Keratinocyte (primary cell): ENCODE measurements around the gene PRODH2. TPM values are rescaled to one million over a fixed set of nuclear protein-coding genes. Genes with fewer than 3 reads are reported as not detected.

Experiments
- DNase-seq: peaks from one replicate; pipeline ENCODE4 v3.0.0-alpha.2; 2011; ENCODE audit warnings: low read depth, missing footprints, low spot score
- FAIRE-seq: peaks from 2 replicates; lab custom pipeline; 2011; peaks lifted over from hg19 to GRCh38; lab: Jason Lieb, UNC
- H2AFZ ChIP-seq: 2 replicates; pipeline ENCODE4 v1.6.0; 2012; ENCODE audit warnings: low read length, control low read depth, inconsistent platforms; ENCODE audit not compliant: control insufficient read depth
- H3K27ac ChIP-seq: 2 replicates; pipeline ENCODE4 v1.5.1; 2011; ENCODE audit warnings: low read length; ENCODE audit not compliant: control insufficient read depth, insufficient read depth
- H3K27me3 ChIP-seq: 3 replicates; pipeline ENCODE4 v1.6.0; 2011; ENCODE audit warnings: low read length; ENCODE audit not compliant: control insufficient read depth, insufficient read depth; ENCODE audit errors: extremely low read depth
- H3K36me3 ChIP-seq, 2 experiments: 2 replicates in 1 of 2; 3 replicates in 1 of 2; pipeline ENCODE4 v1.5.1; 2011; ENCODE audit warnings: low read length in 2 of 2, mild to moderate bottlenecking in 1 of 2; ENCODE audit not compliant: control insufficient read depth in 2 of 2, insufficient read depth in 2 of 2; ENCODE audit errors: extremely low read depth in 1 of 2
- H3K4me1 ChIP-seq: 3 replicates; pipeline ENCODE4 v1.5.1; 2011; ENCODE audit warnings: low read length; ENCODE audit not compliant: control insufficient read depth, insufficient read depth; ENCODE audit errors: extremely low read depth
- H3K4me2 ChIP-seq: 3 replicates; pipeline ENCODE4 v1.6.0; 2011; ENCODE audit warnings: low read depth, low read length; ENCODE audit not compliant: control insufficient read depth, insufficient read depth; ENCODE audit errors: extremely low read depth
- H3K4me3 ChIP-seq, 3 experiments: fragments of 200-600 bp in 1 of 3; sonication (generic) in 1 of 3; 2 replicates in 2 of 3; 3 replicates in 1 of 3; pipeline ENCODE4 v1.5.1; 2011 to 2016; ENCODE audit warnings: low read length in 3 of 3, mild to moderate bottlenecking in 3 of 3, control low read depth in 2 of 3, inconsistent platforms in 1 of 3, low read depth in 1 of 3, mixed read lengths in 1 of 3, mixed run types in 1 of 3, moderate library complexity in 1 of 3; ENCODE audit not compliant: control insufficient read depth in 2 of 3, insufficient read depth in 2 of 3; ENCODE audit errors: extremely low read depth in 1 of 3
- H3K79me2 ChIP-seq: 2 replicates; pipeline ENCODE4 v1.6.0; 2012; ENCODE audit warnings: low read length; ENCODE audit not compliant: control insufficient read depth, insufficient read depth
- H3K9ac ChIP-seq: 3 replicates; pipeline ENCODE4 v1.6.0; 2011; ENCODE audit warnings: low read length; ENCODE audit not compliant: control insufficient read depth, insufficient read depth; ENCODE audit errors: extremely low read depth
- H3K9me1 ChIP-seq: 3 replicates; pipeline ENCODE4 v1.6.0; 2011; ENCODE audit warnings: low read length; ENCODE audit not compliant: control insufficient read depth, insufficient read depth; ENCODE audit errors: extremely low read depth
- H3K9me3 ChIP-seq: 2 replicates; pipeline ENCODE4 v1.5.1; 2012; ENCODE audit warnings: low read depth, low read length; ENCODE audit not compliant: control insufficient read depth
- H4K20me1 ChIP-seq: 3 replicates; pipeline ENCODE4 v1.6.0; 2011; ENCODE audit warnings: low read length; ENCODE audit not compliant: control insufficient read depth, insufficient read depth; ENCODE audit errors: extremely low read depth
- EZH2 ChIP-seq: IDR thresholded peaks from one replicate; pipeline ENCODE4 v1.6.1; 2012; ENCODE audit warnings: inconsistent platforms, mild to moderate bottlenecking, low read length, moderate library complexity
- dilution Hi-C: fragments of 300-500 bp; cut with MboI; formaldehyde crosslinking; loops from one replicate; pipeline ENCODE4 v1.7.0; 2020; ENCODE audit warnings: low sequenced_read_pairs; ENCODE audit not compliant: extremely low pct_ligation_motif_present
- polyA plus RNA-seq, 5 experiments: library from polyadenylated mRNA; depleted of rRNA in 3 of 5; stranded (reverse) in 3 of 5; stranded (forward) in 1 of 5; unstranded in 1 of 5; fragments of >200 nt; gene quantifications; 1 replicate in 1 of 5; 2 replicates in 3 of 5; 3 replicates in 1 of 5; pipeline versions ENCODE4 v1.2.1 to v1.2.3, GENCODE V29; 2011 to 2012; ENCODE audit warnings: missing spikeins in 2 of 5, low read depth in 1 of 5, low replicate concordance in 1 of 5
- TF ChIP-seq, protein P1 (sequence below), 3 experiments: IDR thresholded peaks in 1 of 3; conservative IDR thresholded peaks in 1 of 3; optimal IDR thresholded peaks in 1 of 3; 2 replicates in 2 of 3; 3 replicates in 1 of 3; pipeline versions ENCODE3 to v1.5.1; 2011; ENCODE audit warnings: low read length in 3 of 3, mild to moderate bottlenecking in 3 of 3, moderate library complexity in 2 of 3, control low read depth in 1 of 3, inconsistent platforms in 1 of 3; ENCODE audit not compliant: insufficient read depth in 2 of 3; ENCODE audit errors: extremely low read depth in 1 of 3

Gene PRODH2
- polyA plus RNA-seq, 1 donor (not counting 4 experiments of a cell fraction or from before 2014, with no cell fraction given): not detected

DNA sequence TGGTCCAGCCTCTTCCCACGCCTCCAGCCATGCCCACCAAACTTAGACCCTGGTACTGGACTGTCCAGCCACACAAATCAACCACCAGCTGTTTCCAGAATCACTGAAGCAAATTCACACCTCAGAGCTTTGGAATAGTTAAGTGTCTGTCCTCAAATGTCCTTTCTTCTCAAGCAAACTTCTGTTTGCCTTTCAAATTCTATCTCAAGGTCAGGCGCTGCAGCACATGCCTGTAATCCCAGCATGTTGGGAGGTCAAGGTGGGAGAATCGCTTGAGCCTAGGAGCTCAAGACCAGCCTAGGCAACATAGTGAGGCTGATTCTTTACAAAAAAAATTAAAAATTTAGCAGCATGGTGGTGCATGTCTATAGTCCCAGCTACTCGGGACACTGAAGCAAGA lies 19.4 kb upstream of the PRODH2 start:
- dilution Hi-C loops: no loop called here
- FAIRE-seq: no peak

GRCh38 chr19:35830986-35831385 lies 18.3 kb upstream of the PRODH2 start:
- no peak overlapping the region for H3K4me2 ChIP-seq
- TF ChIP-seq, protein P1, sequence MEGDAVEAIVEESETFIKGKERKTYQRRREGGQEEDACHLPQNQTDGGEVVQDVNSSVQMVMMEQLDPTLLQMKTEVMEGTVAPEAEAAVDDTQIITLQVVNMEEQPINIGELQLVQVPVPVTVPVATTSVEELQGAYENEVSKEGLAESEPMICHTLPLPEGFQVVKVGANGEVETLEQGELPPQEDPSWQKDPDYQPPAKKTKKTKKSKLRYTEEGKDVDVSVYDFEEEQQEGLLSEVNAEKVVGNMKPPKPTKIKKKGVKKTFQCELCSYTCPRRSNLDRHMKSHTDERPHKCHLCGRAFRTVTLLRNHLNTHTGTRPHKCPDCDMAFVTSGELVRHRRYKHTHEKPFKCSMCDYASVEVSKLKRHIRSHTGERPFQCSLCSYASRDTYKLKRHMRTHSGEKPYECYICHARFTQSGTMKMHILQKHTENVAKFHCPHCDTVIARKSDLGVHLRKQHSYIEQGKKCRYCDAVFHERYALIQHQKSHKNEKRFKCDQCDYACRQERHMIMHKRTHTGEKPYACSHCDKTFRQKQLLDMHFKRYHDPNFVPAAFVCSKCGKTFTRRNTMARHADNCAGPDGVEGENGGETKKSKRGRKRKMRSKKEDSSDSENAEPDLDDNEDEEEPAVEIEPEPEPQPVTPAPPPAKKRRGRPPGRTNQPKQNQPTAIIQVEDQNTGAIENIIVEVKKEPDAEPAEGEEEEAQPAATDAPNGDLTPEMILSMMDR (optimal IDR thresholded peaks at IDR 0.05 in 1 of 3, IDR thresholded peaks at IDR 0.05 in 1 of 3, conservative IDR thresholded peaks at IDR 0.05 in 1 of 3; ENCODE audit: extremely low read depth in 1 of 3, insufficient read depth in 2 of 3, low read length in 3 of 3): no peak
- TF ChIP-seq EZH2: no peak
- H3K36me3 ChIP-seq: no peaks in the 10 kb centered on the region
- no peaks in the 10 kb centered on the region for H4K20me1 ChIP-seq
- H3K9ac ChIP-seq: no peak overlapping the region
- H3K9me1 ChIP-seq: no peaks in the 10 kb centered on the region
- H2AFZ ChIP-seq: no peak overlapping the region
- H3K4me3 ChIP-seq: no peak overlapping the region
- H3K79me2 ChIP-seq: no peaks in the 10 kb centered on the region
- no peaks in the 10 kb centered on the region for H3K4me1 ChIP-seq
- FAIRE-seq: no peak
- no peak for DNase-seq
- H3K27ac ChIP-seq: no peak overlapping the region
- peaks cover 4% of the 10 kb centered on the region for H3K27me3 ChIP-seq
- H3K9me3 ChIP-seq: no peaks in the 10 kb centered on the region
- dilution Hi-C loops: no loop called here

More for the DNA sequence above, 19.4 kb upstream of the PRODH2 start:
- H3K9ac ChIP-seq: no peak overlapping the region
- peaks cover 4% of the 10 kb centered on the region for H3K27me3 ChIP-seq
- no peaks in the 10 kb centered on the region for H3K4me1 ChIP-seq
- H3K9me3 ChIP-seq: no peaks in the 10 kb centered on the region
- no peaks in the 10 kb centered on the region for H3K9me1 ChIP-seq
- no peak overlapping the region for H3K4me3 ChIP-seq
- DNase-seq: no peak
- H3K27ac ChIP-seq: no peak overlapping the region
- H2AFZ ChIP-seq: no peak overlapping the region
- H4K20me1 ChIP-seq: no peaks in the 10 kb centered on the region
- H3K79me2 ChIP-seq: no peaks in the 10 kb centered on the region
- H3K4me2 ChIP-seq: no peak overlapping the region
- TF ChIP-seq, protein P1 (optimal IDR thresholded peaks at IDR 0.05 in 1 of 3, IDR thresholded peaks at IDR 0.05 in 1 of 3, conservative IDR thresholded peaks at IDR 0.05 in 1 of 3; ENCODE audit: extremely low read depth in 1 of 3, insufficient read depth in 2 of 3, low read length in 3 of 3): no peak
- TF ChIP-seq EZH2: no peak
- H3K36me3 ChIP-seq: no peaks in the 10 kb centered on the region
